Measurements from ENCODE around the gene CACNA2D3.

DNA sequence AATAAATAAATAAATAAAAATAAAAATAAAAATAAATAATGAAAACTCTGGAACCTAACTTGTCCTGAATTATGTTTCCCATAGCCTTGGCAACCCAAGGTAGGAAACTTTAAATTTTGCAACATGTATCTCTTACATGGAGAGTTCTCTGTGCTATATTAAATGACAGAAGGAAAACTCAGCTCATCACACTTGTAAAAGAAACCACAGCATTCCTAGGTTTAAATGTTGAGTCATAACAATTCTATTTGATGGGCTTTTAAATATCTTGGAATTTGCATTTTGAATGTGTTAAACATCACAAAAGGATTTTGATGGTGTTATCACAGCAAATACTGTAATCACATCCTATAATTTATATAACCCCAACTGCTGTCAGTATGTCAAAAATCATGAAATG, 661.3 kb downstream of the CACNA2D3 start:
- TF ChIP-seq, protein P1, sequence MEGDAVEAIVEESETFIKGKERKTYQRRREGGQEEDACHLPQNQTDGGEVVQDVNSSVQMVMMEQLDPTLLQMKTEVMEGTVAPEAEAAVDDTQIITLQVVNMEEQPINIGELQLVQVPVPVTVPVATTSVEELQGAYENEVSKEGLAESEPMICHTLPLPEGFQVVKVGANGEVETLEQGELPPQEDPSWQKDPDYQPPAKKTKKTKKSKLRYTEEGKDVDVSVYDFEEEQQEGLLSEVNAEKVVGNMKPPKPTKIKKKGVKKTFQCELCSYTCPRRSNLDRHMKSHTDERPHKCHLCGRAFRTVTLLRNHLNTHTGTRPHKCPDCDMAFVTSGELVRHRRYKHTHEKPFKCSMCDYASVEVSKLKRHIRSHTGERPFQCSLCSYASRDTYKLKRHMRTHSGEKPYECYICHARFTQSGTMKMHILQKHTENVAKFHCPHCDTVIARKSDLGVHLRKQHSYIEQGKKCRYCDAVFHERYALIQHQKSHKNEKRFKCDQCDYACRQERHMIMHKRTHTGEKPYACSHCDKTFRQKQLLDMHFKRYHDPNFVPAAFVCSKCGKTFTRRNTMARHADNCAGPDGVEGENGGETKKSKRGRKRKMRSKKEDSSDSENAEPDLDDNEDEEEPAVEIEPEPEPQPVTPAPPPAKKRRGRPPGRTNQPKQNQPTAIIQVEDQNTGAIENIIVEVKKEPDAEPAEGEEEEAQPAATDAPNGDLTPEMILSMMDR (IDR thresholded peaks at IDR 0.05): no peak
- no peak for TF ChIP-seq POLR2A (IDR thresholded peaks at IDR 0.05)

Measured in lower leg skin (tissue), 3 donors.